Measurements from ENCODE around the gene ZSCAN12.

ZSCAN12 gene

GRCh38 chr6:28355743-28356665 lies 43.5 kb downstream of the ZSCAN12 start:
- peak overlapping the region; percentile 22 for H3K4me3 ChIP-seq (ENCODE audit: insufficient read depth, low read depth, low read length)
- H3K36me3 ChIP-seq (ENCODE audit: control insufficient read depth, insufficient read depth, low read length): no peaks in the 10 kb centered on the region
- H3K9me3 ChIP-seq (ENCODE audit: control insufficient read depth, low read length): no peaks in the 10 kb centered on the region
- H3K4me1 ChIP-seq (ENCODE audit: control insufficient read depth, insufficient read depth, low read length): no peaks in the 10 kb centered on the region
- H3K27ac ChIP-seq (ENCODE audit: insufficient read depth, low read depth, low read length, poor library complexity, severe bottlenecking): no peak overlapping the region
- WGBS, 2 experiments: 31 to 32% methylated on average over 19 of the region's 19 CpGs
- H3K27me3 ChIP-seq (ENCODE audit: control insufficient read depth, insufficient read depth, low read length, poor library complexity, severe bottlenecking): no peaks in the 10 kb centered on the region

- 94 to 95% methylated on average over 10 of the region's 10 CpGs for WGBS, 2 experiments
- Histone ChIP-seq H3K36me3 (ENCODE audit: control insufficient read depth, insufficient read depth, low read length) (no peaks in the 10 kb centered on the region), H3K9me3 (ENCODE audit: control insufficient read depth, low read length) (no peaks in the 10 kb centered on the region), H3K27ac (ENCODE audit: insufficient read depth, low read depth, low read length, poor library complexity, severe bottlenecking) (no peak overlapping the region), H3K27me3 (ENCODE audit: control insufficient read depth, insufficient read depth, low read length, poor library complexity, severe bottlenecking) (no peaks in the 10 kb centered on the region), H3K4me3 (ENCODE audit: insufficient read depth, low read depth, low read length) (no peak overlapping the region), H3K4me1 (ENCODE audit: control insufficient read depth, insufficient read depth, low read length) (peaks cover 4% of the 10 kb centered on the region)
Observed at GRCh38 chr6:28354688-28355554, 44.6 kb downstream of the ZSCAN12 start.

- 96% methylated on average over 11 of the region's 11 CpGs for WGBS, 2 experiments
- Histone ChIP-seq H3K36me3 (ENCODE audit: control insufficient read depth, insufficient read depth, low read length) (no peaks in the 10 kb centered on the region), H3K27ac (ENCODE audit: insufficient read depth, low read depth, low read length, poor library complexity, severe bottlenecking) (no peak overlapping the region), H3K27me3 (ENCODE audit: control insufficient read depth, insufficient read depth, low read length, poor library complexity, severe bottlenecking) (no peaks in the 10 kb centered on the region), H3K4me3 (ENCODE audit: insufficient read depth, low read depth, low read length) (no peak overlapping the region), H3K4me1 (ENCODE audit: control insufficient read depth, insufficient read depth, low read length) (peaks cover 4% of the 10 kb centered on the region), H3K9me3 (ENCODE audit: control insufficient read depth, low read length) (no peaks in the 10 kb centered on the region)
Observed at GRCh38 chr6:28353981-28354676, 45.4 kb downstream of the ZSCAN12 start.

- H3K4me3 ChIP-seq (ENCODE audit: insufficient read depth, low read depth, low read length): no peak overlapping the region
- WGBS, 2 experiments: 91 to 98% methylated on average over 3 of the region's 3 CpGs
Observed at GRCh38 chr6:28353356-28353755, 46.2 kb downstream of the ZSCAN12 start.

GRCh38 chr6:28351493-28351925 lies 48.0 kb downstream of the ZSCAN12 start:
- peaks cover 4% of the 10 kb centered on the region for H3K4me1 ChIP-seq (ENCODE audit: control insufficient read depth, insufficient read depth, low read length)
- H3K27ac ChIP-seq (ENCODE audit: insufficient read depth, low read depth, low read length, poor library complexity, severe bottlenecking): no peak overlapping the region
- H3K9me3 ChIP-seq (ENCODE audit: control insufficient read depth, low read length): no peaks in the 10 kb centered on the region
- H3K4me3 ChIP-seq (ENCODE audit: insufficient read depth, low read depth, low read length): no peak overlapping the region
- H3K36me3 ChIP-seq (ENCODE audit: control insufficient read depth, insufficient read depth, low read length): no peaks in the 10 kb centered on the region
- H3K27me3 ChIP-seq (ENCODE audit: control insufficient read depth, insufficient read depth, low read length, poor library complexity, severe bottlenecking): peaks cover 11% of the 10 kb centered on the region
- WGBS, 2 experiments: 81% methylated on average over 1 of the region's 2 CpGs; no CpG with 5 or more reads in 1 of the 2 experiments

More at GRCh38 chr6:28353356-28353755, 46.2 kb downstream of the ZSCAN12 start:
- Histone ChIP-seq H3K4me1 (ENCODE audit: control insufficient read depth, insufficient read depth, low read length) (peaks cover 4% of the 10 kb centered on the region), H3K27ac (ENCODE audit: insufficient read depth, low read depth, low read length, poor library complexity, severe bottlenecking) (no peak overlapping the region), H3K36me3 (ENCODE audit: control insufficient read depth, insufficient read depth, low read length) (no peaks in the 10 kb centered on the region), H3K27me3 (ENCODE audit: control insufficient read depth, insufficient read depth, low read length, poor library complexity, severe bottlenecking) (no peaks in the 10 kb centered on the region), H3K9me3 (ENCODE audit: control insufficient read depth, low read length) (no peaks in the 10 kb centered on the region)

GRCh38 chr6:28351087-28351486 lies 48.5 kb downstream of the ZSCAN12 start:
- no peaks in the 10 kb centered on the region for H3K9me3 ChIP-seq (ENCODE audit: control insufficient read depth, low read length)
- H3K27ac ChIP-seq (ENCODE audit: insufficient read depth, low read depth, low read length, poor library complexity, severe bottlenecking): no peak overlapping the region
- WGBS, 2 experiments: 79 to 90% methylated on average over 2 of the region's 2 CpGs
- H3K4me1 ChIP-seq (ENCODE audit: control insufficient read depth, insufficient read depth, low read length): peaks cover 4% of the 10 kb centered on the region
- peaks cover 11% of the 10 kb centered on the region for H3K27me3 ChIP-seq (ENCODE audit: control insufficient read depth, insufficient read depth, low read length, poor library complexity, severe bottlenecking)
- no peak overlapping the region for H3K4me3 ChIP-seq (ENCODE audit: insufficient read depth, low read depth, low read length)
- no peaks in the 10 kb centered on the region for H3K36me3 ChIP-seq (ENCODE audit: control insufficient read depth, insufficient read depth, low read length)

- WGBS, 2 experiments: 1 to 3% methylated on average over 28 to 29 of the region's 30 CpGs
- Histone ChIP-seq H3K9me3 (ENCODE audit: control insufficient read depth, low read length) (no peaks in the 10 kb centered on the region), H3K4me1 (ENCODE audit: control insufficient read depth, insufficient read depth, low read length) (peaks cover 4% of the 10 kb centered on the region), H3K27ac (ENCODE audit: insufficient read depth, low read depth, low read length, poor library complexity, severe bottlenecking) (peak within 1 kb of the TSS; percentile 48), H3K4me3 (ENCODE audit: insufficient read depth, low read depth, low read length) (peak within 1 kb of the TSS; percentile 76), H3K27me3 (ENCODE audit: control insufficient read depth, insufficient read depth, low read length, poor library complexity, severe bottlenecking) (peaks cover 15% of the 10 kb centered on the region), H3K36me3 (ENCODE audit: control insufficient read depth, insufficient read depth, low read length) (no peaks in the 10 kb centered on the region)
Observed at GRCh38 chr6:28349892-28350737, 49.4 kb downstream of the ZSCAN12 start, which contains the start of gene ZKSCAN3. TSS of gene ZKSCAN3 (plus strand) at chr6:28349947. CDS start at chr6:28359587, 9,640 bp downstream.

- Histone ChIP-seq H3K4me3 (ENCODE audit: insufficient read depth, low read depth, low read length) (peak overlapping the region; percentile 76), H3K36me3 (ENCODE audit: control insufficient read depth, insufficient read depth, low read length) (no peaks in the 10 kb centered on the region), H3K9me3 (ENCODE audit: control insufficient read depth, low read length) (no peaks in the 10 kb centered on the region), H3K4me1 (ENCODE audit: control insufficient read depth, insufficient read depth, low read length) (peaks cover 4% of the 10 kb centered on the region), H3K27ac (ENCODE audit: insufficient read depth, low read depth, low read length, poor library complexity, severe bottlenecking) (no peak overlapping the region), H3K27me3 (ENCODE audit: control insufficient read depth, insufficient read depth, low read length, poor library complexity, severe bottlenecking) (peaks cover 15% of the 10 kb centered on the region)
- WGBS, 2 experiments: 1 to 2% methylated on average over 8 of the region's 9 CpGs
Observed at GRCh38 chr6:28349344-28349891, 50.1 kb downstream of the ZSCAN12 start.

GRCh38 chr6:28347119-28347518 lies 52.4 kb downstream of the ZSCAN12 start:
- 14 to 15% methylated on average over 1 of the region's 2 CpGs for WGBS, 2 experiments
- Histone ChIP-seq H3K4me3 (ENCODE audit: insufficient read depth, low read depth, low read length) (no peak overlapping the region), H3K36me3 (ENCODE audit: control insufficient read depth, insufficient read depth, low read length) (no peaks in the 10 kb centered on the region), H3K27ac (ENCODE audit: insufficient read depth, low read depth, low read length, poor library complexity, severe bottlenecking) (no peak overlapping the region), H3K27me3 (ENCODE audit: control insufficient read depth, insufficient read depth, low read length, poor library complexity, severe bottlenecking) (peaks cover 15% of the 10 kb centered on the region), H3K9me3 (ENCODE audit: control insufficient read depth, low read length) (no peaks in the 10 kb centered on the region), H3K4me1 (ENCODE audit: control insufficient read depth, insufficient read depth, low read length) (peaks cover 4% of the 10 kb centered on the region)

Data from ectodermal cell (in vitro differentiated cells).